WI38 (cell line): ENCODE measurements around the gene MAGI1.
A peak's percentile ranks its signal among the peaks of the same experiment; 100 is the strongest.

Experiments used
- H3K4me3 ChIP-seq: 2 replicates; pipeline ENCODE4 v1.5.1; 2011; ENCODE audit warnings: low read depth, mild to moderate bottlenecking, control low read depth, low read length
- CTCF ChIP-seq: IDR thresholded peaks from 2 replicates; pipeline ENCODE4 v1.5.1; 2012; ENCODE audit warnings: low read depth, mild to moderate bottlenecking, control low read depth, low read length

MAGI1 gene

GRCh38 chr3:65376426-65376825 is 662.3 kb downstream of the MAGI1 start:
- H3K4me3 ChIP-seq: no peak overlapping the region
- no peak for TF ChIP-seq CTCF

DNA sequence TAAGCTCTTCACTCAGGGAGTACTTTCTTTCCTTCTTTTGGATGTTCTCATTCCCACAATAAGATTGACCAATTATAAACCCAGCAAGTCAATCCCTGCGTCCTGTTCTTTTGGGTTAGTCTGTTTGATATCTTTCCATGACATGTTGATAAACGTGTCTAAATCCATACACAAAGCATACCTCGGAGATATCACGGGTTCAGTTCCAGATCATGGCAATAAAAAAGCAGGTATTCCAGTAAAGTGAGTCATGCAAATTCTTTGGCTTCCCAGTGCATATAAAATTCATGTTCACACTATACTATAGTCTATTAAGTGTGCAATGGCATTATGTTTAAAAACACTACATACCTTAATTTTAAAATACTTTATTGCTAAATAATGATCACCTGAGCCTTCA is 667.7 kb downstream of the MAGI1 start:
- TF ChIP-seq CTCF: no peak
- H3K4me3 ChIP-seq: no peak overlapping the region

- TF ChIP-seq CTCF: no peak
- no peak overlapping the region for H3K4me3 ChIP-seq
These were observed 669.9 kb downstream of the MAGI1 start for GRCh38 chr3:65368866-65369265.

DNA sequence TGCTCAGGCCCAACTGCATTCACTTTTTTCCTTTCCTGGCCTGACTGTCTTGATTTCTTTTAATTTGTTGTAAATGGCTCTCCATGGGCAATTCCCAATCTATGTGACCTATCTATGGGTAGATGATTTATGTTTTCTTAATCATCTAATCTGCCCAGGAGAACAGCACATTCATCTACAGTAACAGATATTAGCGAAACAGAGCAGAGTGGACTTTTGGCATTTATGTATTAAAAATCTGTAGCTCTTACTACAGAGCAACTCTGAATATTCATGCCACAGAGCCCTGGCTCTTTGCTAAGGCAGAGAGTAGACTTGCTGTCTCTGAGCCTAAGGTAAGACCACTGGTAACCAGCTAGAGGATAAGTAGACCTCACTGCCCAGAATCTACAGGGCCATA is 676.0 kb downstream of the MAGI1 start:
- TF ChIP-seq CTCF: no peak
- no peak overlapping the region for H3K4me3 ChIP-seq

- no peak overlapping the region for H3K4me3 ChIP-seq
- TF ChIP-seq CTCF: no peak
These were observed 677.3 kb downstream of the MAGI1 start for GRCh38 chr3:65361448-65361847.

DNA sequence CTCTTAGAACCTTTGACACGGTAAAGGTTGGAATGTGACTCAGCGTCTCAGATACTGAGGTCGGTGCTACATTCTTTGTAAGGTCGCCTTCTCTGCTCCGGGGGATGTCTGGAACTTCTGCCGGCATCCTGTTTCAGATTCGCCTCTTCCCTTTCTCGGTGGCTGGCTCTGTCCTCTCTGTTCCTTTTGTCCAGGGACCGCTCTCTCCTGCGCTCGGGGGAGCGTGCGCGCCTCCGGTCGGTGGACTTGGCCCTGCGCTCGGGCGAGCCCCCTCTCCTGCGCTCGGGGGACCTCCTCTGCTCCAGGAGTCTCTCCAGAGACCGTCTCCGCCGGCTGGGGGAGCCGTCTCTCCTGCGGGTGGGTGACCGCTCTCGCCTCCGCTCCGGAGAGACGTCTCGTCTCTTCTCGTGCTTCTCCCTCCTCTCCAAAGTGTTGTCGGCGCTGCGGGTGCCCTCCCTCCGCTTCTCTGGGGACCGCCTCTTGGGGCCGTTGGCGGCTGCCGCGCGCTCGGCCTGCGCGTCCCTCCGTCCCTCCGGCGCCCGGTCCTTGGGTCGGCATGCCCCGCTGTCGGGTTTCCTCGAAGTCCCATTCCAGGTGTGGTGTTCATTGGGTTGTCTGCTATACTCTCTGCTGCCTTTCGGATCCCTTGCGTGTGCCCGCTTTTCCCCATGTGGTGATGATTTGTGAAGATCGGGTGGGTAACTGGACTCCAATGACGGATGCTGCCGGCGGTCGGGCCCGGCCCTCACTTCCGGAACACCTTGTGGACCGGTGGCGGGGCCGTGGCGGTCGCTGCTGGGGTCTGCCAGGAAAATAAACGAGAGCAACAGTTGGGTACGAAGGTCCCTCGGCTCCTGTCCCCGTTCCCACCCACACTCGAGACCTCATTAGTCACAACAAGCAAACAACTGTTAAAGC is 682.1 kb downstream of the MAGI1 start:
- peak overlapping the region; percentile 38 for H3K4me3 ChIP-seq
- TF ChIP-seq CTCF: no peak

DNA sequence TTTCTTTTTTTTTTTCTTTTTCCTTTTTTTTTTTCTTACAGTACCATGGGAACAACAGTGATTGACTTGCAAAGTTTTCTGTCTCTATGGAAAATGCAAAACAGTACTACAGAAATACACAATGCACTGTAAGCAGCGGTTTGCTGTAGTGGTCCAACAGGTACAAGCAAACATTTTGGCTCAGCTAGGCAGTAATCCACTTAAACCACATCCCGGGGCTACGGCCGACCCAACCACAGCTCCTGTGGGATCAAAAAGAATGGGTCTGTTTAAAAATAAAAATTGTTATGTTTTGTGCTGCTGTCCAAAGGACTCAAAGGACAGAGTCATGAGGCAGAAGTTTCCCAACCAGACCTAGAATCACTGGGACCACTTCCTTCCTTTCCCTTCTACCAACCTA is 683.8 kb downstream of the MAGI1 start:
- no peak for TF ChIP-seq CTCF
- no peak overlapping the region for H3K4me3 ChIP-seq
